ENCODE measurements around the gene IL27RA.

The IL27RA gene

DNA sequence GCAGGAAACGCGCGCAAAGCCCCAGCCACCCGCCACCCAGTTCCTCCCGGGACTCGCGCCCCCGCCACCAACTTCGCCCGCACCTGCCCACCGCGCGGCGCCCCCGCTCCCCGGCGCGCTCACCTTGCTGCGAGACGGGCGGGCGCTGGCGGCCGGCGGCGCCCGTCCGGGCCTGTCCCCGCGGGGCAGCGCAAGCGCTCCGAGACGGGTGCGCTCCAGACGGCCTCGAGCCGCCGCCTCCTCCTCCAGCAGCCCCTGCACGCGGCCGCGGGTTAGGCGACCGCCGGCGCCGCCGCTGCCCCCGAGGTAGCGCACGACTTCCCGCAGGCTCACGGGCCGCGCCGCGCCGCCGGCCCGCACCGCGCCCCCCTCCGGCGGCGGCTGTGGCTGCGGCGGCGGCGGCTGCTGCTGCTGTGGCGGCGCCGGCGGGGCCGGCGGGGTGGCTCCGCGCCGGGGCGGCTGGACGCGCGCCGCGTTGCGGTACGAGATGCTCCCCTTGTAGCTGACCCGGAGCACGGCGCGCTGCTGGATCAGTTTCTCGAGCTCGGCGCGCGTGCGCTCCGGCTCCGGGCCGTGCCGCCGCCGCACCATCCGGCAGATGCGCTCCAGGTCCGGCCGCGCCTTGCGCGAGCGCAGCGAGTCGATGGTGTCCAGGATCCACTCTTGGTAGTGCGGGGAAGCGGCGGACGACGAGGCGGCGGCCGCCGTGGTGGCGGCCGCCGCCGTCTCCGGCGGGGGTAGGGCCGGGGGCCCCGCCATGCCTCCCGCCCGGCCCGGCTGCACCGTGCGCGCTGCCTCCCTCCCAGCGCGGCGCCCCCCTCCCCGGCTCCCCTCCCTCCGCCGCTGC, 58.3 kb downstream of the IL27RA start:
- peak; percentile 37 to 75 (median 74) for DNase-seq

DNA sequence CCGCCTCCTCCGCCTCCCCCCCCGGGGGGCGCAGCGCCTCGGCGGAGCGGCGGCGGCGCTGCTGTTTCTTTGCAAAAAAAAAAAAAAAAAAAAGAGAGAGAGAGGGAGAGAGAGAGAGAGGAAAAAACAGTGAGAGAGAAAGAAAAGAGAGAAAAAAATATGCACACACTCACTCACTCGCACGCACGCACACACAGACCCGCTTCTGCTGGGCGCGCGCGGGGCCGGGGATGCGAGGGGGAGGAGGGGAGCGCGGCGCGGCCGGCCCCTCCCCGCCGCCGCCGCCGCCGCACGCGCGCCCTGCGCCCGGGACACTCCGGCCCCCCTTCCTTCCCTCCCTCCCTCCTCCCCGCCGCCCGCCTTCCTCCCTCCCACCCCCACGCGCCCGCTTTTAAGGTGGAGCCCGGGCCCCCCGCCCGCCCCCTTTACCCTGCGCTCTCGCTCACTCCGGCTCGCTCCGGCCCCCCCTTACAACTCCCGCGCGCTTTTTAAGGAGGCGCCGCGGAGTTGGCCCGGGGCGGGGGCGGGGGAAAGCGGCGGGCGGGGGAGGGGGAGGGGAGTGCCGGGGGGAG, 59.0 kb downstream of the IL27RA start, which contains the start of gene SAMD1:
Gene SAMD1, minus strand, starts transcription at position 243 of the 572 bp plus-strand sequence.
- peak; percentile 66 to 94 (median 92) for DNase-seq

DNA sequence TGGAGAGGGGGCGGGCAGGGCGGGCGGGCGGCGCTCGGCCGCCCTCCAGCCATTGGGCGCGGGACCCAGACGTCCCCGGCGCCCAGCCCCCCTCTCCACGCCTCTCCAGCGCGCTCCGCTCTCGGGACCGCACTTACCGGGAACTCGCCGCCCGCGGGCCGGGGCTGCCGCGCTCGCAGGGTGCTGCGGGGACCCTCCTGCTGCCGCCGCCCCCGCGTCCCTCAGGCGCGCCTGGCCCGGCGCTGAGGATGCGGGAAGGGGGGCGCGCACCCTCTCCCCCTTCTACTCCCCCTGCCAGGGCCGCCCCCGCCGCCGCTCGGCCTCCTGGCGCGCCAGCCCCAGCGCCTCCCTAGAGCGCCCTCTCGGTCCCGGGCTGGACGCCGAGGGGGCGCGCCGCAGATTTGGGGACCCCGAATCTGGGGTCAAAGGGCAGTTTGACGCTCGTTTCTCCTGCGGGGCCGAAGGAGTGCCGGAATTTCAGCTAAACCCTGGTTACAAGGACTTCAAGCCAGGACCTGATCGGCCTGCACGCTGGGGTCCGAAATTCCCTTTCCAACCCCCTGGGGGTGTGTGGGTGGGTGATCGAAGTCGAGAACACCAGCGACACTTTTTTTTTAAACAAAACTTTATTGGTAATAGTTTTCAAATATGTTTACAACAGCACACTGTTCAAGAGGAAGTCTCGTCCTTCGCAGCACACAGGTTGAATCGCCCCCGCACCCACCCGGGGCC, 59.7 kb downstream of the IL27RA start:
- peak; percentile 7 to 94 (median 92) for DNase-seq

DNA sequence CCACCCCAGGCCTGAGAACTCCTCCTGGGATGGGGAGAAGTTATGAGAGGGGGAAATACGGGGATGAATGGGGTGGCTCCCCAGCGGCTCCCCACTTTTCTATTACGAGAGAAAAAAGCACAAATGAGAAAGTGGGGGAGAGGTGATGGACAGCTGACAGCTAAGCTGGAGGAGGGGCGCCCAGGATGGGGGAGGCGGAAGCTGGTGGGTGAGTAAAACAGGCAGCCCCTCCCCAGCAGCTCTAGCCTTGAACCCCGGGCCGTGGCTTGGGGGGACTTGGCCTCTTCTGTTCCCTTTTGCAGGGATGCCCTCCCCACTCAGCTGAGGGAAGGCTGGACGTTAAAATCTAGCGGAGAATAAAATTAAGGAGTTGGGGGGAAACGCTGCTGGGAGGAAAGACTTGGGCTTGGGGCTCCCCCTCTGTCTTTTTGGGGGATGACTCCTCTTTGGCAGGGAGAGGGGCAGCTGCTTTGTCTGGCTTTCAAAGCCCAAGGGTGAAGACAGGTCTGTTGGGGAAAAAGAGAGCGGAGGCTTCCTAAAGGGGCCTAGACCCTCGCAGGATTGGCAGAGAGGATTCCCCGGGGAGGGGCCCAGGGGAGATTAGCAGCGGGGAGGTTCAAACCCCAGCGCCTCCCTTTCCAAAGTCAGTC, 60.4 kb downstream of the IL27RA start:
- DNase-seq, result peak in 1 of 3 experiments; percentile 43

DNA sequence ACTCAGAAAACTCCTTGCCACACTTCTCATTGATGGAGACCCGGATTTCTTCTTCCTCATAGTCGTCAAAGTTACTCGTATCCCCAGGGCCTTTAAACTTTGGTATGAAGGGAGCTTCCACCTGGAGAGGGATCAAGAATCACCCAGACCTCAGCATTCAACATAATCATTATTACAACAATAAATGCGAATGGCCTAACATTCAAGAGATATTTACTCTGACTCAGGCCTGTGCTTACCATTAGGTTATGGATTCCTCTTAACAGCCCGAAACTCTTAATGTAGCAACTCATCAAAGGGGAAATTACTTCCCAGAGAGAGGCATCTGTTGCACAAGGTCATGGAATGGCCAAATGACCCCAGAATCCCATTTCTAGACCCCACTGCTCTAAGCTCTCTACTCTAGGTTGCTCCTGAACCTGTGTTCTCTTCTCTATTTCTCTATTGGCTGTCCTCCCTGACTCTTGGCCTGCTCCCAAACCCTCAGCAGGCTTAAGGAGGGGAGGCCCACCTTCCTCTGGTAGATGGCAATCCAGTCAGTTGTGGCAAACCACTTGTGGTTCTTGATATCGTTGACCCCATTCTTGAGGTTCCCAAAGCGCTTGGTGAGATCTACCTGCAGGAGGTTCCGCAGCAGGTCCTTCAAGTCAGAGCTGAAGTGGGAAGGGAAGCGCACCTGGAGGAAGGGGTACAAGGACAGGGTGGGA, 61.7 kb downstream of the IL27RA start:
- no peak for DNase-seq

DNA sequence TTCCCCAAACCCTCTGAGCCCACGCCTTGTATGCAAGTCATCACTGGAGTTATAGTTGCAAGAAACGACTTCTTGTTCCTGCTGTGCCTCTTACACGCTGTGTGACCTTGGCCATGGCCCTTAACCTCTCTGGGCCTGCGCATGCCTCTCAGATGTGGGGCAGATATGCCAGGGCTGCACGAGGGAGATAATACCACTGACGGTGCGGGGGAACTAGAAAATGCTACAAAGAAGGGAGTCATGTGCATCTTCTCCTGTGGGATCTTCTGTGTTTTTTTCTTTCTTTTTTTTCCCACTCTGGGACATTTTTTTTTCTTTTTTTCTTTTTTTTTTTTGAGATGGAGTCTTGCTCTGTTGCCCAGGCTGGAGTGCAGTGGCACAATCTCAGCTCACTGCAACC, 63.3 kb downstream of the IL27RA start:
- no peak for DNase-seq

DNA sequence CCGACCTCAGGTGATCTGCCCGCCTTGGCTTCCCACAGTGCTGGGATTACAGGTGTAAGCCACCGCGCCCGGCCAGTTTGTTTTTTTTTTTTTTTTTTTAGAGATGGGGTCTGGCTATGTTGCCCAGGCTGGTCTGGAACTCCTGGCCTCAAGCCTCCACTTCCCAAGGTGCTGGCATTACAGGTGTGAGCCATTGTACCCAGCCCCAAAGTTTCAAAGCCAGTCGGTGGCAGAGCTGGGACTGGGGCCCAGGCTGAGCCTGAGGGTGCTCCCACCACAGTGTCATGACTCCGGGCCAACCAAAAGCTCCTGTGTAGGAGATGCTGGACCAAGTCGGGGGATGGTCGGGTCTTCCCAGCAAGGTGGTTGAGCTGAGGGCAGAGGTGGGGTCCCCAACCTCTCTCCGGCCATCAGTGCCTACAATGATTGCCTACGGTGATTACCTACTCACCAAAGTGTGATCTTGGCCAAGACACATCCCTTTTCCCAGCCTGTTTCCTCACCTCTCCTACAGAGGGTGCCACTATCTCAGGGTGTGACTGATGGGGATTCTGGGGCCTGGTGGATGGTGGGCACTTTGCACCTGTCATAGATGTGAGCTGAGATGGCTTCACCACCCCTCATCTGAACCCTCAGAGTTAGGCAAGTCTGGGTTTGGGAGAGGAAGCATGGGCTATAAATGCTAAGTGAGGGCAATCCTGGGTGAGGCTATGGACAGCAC, 64.9 kb downstream of the IL27RA start:
- DNase-seq, result no peak

DNA sequence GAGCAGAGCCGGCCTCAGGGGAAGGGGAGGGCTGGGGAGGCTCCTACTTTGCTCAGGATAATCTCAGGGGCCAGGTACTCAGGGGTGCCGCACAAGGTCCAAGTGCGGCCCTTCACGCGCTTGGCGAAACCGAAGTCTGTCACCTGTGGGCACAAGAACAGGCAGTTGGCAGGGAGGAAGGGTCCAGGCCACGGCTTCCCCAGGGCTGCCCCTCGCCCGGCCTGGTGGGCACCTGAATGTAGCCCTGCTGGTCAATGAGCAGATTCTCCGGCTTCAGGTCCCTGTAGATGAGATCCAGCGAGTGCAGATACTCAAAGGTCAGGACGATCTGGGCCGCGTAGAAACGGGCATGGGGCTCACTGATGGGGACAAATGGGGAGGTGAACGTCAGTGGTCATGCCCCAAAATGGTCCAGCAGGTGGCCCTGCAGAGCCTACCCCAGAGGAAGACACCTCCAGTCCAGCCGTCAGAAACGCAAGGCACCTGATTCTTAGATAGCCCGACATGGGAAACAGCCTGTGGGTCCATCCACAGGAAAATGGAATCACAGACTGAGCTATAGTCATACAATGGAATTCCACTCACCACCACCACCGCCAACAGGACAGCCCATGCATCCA, 66.1 kb downstream of the IL27RA start:
- no peak for DNase-seq

DNA sequence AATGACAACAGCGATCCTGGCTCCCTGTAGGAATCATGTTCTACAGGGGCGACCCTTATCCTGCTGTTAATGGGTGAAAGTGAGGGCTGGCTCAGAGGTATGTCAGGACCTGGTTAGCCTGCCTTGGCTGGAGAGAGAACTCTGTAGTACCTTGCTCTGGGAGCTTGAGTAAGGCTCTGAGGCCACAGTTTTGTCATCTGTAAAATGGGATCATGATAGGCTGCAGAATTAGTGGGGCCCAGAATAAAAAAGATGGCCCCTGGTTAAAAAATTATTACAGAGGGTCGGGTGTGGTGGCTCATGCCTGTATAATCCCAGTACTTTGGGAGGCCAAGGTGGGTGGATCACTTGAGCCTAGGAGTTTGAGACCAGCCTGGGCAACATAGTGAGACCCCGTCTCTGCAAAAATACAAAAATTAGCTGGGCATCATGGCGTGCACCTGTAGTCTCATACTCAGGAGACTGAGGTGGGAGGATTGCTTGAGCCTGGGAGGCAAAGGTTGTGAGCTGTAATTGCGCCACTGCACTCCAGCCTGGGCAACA, 69.5 kb downstream of the IL27RA start:
- no peak for DNase-seq

DNA sequence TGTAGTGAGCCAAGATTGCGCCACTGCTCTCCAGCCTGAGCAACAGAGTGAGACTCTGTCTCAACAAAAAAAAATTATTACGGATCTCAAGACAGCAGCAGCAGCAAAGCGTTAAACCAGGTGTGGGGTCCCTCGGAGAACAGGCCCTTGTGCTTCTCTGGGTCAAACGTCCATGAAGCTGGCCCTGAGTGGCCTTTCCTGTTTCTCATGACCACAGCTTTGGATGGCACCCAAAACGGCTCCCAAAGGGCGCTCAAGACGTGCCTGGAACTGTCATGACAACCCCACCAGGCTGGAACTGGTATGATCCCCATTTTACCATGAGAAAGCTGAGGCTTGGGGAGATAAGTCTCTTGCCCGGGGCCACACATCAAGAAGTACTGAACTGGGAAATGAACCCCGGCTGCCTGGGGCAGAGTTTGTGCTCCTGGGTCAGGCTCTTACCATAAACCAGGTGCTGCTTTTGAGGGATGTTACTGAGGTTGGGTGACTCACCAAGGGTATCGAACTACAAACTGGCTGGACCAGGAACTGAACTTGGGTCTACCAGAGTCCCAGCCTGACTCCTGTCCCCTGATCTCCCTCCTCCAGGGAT, 70.6 kb downstream of the IL27RA start:
- no peak for DNase-seq

DNA sequence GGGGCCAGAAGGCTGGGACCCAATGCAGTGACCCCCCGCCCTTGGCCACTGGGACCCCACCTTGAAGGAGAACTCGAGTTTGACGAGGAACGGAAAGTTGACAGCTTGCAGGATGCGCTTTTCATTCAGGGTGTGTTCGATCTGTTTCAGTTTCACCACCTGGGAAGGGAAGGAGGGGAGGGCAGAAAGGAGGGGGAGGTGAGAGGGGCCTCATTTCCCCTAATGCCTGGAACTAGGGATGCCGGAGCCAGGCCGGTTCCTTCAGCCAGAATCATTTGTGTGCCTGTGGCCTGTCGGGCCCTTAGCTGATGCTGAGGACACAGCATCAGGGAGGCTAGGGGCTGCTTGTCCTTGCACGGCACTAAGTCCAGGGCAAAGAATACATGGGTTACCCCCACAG, 71.2 kb downstream of the IL27RA start:
- DNase-seq, result no peak

All from NCI-H1417 (cell line).